Posterior cingulate gyrus (tissue), 11 donors: ENCODE measurements around the gene SCAMP1.
"Not testable (repeated sequence)": the region's sequence is repeated elsewhere in the genome, so short reads cannot be mapped to it uniquely, and the experiment has no call there.

Experiments used
- DNase-seq, 10 donors: peaks; one replicate each; pipeline versions ENCODE4 v3.0.0 to v3.0.0-alpha.2; 2020 to 2021; ENCODE audit warnings: mixed read lengths in 3 of 10
- intact Hi-C: fragments of 100-400 bp; cut with DNase I; formaldehyde crosslinking; loops from one replicate; pipeline ENCODE4 v1.15.1; 2023

Gene SCAMP1, protein sequence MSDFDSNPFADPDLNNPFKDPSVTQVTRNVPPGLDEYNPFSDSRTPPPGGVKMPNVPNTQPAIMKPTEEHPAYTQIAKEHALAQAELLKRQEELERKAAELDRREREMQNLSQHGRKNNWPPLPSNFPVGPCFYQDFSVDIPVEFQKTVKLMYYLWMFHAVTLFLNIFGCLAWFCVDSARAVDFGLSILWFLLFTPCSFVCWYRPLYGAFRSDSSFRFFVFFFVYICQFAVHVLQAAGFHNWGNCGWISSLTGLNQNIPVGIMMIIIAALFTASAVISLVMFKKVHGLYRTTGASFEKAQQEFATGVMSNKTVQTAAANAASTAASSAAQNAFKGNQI

DNA sequence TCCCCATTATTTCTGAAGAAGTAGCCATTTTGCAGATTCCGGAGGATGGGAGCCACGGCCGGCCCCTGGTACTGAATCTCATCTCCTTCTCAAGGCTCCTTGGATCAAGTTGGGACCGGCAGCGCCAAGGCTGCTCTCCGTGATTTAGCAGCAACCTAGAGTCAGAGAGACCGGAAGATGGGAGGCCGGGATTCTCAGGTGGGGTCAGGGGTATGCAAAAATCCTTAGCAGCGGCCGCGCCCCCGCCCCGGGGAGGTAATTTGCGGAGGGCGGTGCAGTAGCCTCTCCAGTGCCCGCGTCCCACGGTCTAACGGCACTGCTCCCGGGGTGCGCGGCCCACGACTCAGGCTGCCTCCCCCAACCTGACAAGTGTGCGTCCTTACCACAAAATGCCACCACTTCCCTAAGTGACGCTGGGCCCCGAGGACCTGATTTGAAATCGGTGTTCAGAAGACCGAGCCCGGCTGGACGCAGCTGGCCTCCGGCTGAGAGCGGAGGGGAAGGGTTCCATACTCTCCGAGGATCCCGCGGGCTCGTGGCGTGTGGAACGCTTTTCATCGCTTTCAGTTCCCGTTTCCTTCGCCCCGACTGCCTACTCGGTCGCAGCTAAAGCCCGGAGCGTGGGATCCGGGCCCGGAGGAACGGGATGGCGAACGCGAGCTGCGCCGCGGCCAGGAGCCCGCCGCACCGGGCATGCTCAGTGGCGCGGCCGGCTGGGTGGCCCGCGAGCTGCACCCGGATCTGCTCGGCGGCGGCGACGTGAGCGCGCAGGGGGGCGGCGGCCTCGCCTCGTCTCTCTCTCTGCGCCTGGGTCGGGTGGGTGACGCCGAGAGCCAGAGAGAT, at the start of gene SCAMP1:
Gene SCAMP1, plus strand, starts transcription at position 787 of the 843 bp plus-strand sequence. Its CDS starts 55 bp downstream, at position 842.
- intact Hi-C loops = loop anchor here (1.0 to 10.0 kb wide), 2 partner anchors 66 to 145 kb away; partner anchors contain the start of gene AP3B1
- peak; percentile 82 to 98 (median 90) for DNase-seq

DNA sequence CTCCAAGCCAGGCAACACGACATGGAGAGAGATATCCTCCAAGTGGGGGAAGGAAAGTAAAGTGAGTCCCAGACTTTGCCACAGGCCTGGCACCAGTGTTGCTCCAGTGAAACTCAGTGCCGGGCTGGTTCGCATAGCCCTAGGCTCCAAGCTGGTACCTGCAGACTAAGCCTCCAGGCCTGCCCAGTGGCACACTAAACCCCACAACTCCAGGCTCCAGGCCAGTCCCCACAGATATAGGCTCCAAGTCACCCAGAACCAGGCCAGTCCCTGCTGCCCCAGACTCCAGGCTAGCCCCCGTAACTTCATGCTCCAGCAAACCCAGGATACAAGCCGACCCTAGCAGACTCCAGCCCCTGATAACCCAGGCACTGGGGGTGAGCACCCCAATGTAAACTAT, 42.9 kb upstream of the SCAMP1 start:
- intact Hi-C loops = no loop called here
- DNase-seq = peak in 1 of 10 donors; percentile 68

DNA sequence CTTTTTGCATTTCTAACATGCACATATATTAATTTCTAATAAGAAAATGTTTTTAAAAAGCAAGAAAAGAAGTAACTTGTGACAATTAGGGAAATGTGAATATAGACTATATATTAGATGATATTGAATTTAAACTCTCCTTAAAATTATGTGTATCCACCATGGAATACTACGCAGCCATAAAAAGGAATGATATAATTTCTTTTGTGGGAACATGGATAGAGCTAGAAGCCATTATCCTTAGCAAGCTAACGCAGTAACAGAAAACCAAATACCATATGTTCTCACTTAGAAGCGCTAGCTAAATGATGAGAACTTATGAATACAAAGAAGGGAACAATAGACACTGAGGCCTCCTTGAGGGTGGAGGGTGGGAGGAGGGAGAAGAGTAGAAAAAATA, 42.1 kb upstream of the SCAMP1 start:
- intact Hi-C loops = no loop called here

DNA sequence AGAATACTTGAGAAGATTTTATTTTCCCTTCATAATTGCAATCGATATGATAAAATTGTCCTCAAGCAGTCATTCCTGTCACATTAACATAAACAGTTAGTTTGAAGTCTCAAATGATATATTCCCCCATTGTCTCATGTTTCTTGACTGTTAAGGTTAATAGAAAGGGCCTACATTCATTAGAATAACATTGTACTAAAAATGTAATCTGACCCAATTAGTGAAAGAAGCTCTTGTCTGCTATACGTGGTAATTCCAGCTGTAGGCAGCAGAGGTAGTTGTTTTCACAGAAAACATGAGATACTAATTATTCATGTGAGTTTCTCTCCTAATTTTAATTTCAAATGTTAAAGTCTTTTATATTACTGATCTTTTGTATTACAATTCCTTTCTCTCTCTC, 40.0 kb upstream of the SCAMP1 start:
- no peak for DNase-seq
- intact Hi-C loops = no loop called here

More for the DNA sequence above, 42.1 kb upstream of the SCAMP1 start:
- DNase-seq = no peak

DNA sequence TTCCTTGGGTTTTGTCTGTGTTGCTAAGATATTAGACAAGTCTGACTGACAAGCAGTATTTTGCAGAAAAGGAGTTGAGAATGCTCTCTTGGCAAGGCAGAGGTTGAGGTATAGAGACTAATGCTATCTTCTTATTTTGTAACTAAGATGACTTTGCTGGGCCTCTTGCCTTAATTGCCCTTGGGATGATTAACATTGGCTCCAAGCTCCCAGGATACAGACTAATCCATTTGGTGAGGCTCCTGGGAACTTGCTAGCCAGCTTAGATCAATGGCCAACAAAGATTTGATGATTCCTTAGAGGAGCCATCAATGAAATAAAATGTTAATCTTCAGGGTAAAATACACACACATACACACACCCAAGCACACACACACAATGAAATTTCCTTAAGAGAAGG, 37.2 kb upstream of the SCAMP1 start:
- intact Hi-C loops = no loop called here
- no peak for DNase-seq

DNA sequence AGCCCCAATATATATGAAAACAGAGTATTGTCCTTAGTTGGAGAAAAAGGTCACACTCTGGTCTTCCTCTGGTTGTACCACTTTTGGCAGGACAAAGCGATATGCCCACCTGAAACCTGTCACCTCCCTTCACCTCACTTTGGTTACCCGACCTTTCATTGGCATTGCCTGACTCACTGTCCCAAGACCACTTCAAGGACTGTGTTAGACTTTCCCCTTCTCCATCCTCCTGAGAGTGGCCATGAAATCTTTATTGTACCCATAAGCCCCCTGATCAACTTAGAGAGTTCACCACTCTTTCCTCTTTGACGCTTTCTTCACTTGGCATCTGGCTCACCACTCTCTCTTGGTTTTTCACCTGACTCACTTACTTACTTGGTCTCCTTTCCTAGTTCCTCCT, 33.5 kb upstream of the SCAMP1 start:
- no peak for DNase-seq
- intact Hi-C loops = no loop called here

DNA sequence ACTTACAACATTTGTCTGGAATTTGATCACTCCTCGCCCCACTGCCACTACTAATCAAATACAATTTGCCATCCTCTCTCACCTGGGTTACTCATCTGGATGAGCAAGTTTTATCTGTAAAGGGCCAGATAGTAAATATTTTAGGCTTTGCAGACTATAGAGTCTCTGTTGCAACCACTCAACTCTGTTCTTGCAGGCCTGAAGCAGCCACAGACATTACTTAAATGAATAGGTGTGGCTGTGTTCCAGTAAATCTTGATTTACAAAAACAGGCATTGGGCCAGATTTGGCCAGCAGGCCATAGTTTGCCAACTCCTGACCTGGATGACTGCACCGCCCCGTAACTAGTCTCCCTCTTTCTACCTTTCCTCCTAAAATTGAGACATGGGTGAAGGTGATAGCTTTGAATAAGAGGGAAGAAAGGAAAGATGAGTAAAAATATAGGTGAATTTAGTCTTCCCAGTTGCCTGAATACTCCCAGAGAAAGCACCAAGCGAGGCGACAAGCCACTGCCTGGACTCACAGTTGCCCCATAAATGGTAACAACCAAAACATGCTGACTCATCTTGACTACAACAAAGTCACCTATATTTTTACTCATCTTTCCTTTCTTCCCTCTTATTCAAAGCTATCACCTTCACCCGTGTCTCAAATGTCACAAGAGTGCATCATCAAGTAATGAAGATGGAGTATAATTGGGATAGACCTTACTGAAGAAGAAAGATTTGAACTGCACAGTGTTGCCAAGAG, 32.5 kb upstream of the SCAMP1 start:
- intact Hi-C loops = no loop called here

DNA sequence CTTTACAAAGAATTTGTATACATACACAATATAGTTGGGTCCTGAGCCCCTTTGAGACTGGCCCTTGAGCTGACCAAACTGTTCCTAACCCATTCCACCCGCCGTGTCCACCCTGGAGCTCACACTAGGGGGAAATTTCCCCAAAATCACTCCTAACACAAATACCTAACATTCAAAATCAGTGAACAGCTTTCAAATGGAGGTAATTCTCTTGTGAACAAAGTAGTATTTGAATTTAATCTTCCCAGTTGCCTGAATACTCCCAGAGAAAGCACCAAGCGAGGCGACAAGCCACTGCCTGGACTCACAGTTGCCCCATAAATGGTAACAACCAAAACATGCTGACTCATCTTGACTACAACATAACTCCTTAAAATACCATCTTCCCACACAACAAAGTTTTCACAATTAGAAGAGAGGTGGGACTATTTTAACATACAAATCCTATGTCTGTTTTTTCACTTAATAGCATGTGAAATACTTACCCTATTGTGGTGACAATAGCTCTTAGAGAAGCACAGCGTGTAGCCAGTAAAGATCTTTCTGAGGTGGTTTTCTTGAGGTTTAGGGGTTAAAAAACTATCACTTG, 31.7 kb upstream of the SCAMP1 start:
- no peak for DNase-seq
- intact Hi-C loops = no loop called here

More for the DNA sequence above, 32.5 kb upstream of the SCAMP1 start:
- no peak for DNase-seq

DNA sequence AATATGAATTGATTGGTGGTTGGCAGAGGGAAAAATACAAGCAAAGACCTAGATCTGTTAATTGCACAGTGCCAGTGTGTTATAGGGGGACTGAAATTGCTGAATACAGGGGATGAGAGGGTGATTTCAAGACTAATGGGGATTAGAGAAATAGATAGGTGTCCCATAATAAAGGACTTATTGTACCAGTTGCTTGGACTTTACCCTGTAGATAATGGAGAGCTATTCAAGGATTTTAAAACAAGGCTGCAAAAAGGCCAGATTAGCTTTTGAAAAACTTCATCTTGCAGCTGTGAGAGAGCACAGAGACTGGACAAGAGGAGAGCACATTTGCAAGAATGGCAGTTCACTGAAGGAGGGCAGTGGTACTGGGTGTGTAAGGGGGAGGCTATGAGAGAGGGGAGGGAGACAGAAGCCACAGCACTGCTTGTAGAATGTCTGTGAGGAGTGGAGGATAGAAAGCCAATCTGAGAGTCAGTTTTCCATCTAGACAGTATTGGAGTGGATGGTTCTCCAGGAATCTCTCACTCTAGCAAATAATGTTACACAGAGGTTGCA, 28.8 kb upstream of the SCAMP1 start:
- DNase-seq = no peak

DNA sequence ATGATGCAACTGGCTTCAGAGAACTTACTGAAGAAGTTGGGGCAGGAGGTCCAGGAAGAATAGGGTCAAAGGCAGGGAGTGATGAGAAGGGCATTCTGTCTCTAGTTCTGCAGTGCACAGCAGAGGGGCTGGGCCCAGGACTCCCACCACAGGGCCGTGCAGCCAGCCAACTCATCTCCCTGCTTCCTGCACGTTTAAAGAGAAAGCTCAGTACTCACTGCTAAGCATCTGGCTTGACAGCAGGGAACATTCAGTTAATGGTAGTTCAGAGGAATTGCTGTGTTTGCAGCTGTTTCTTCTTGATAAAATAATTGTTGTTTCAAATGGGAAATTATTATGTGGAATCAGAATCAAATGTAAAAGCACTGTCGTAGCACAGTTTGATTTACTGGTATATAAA, 25.6 kb upstream of the SCAMP1 start:
- intact Hi-C loops = no loop called here

More for the DNA sequence above, 28.8 kb upstream of the SCAMP1 start:
- intact Hi-C loops = no loop called here

DNA sequence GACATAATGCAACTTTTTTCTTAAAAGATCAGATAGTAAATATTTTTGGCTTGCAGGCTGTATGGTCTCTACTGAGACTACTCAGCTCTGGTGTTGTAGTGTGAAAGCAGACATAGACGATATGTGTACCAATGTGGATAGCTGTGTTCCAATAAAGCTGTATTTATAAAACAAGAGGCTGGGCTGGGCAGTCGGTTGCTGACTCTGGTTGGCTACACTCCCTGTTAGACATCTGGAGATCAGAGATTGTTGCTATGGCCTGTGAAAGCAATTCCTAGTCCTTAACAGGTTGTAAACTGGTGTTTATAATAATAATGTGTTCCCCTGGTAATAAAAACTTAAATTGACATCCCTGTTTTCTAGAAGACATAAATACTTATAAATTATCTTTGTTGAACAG, 24.4 kb upstream of the SCAMP1 start:
- intact Hi-C loops = no loop called here

More for the DNA sequence above, 25.6 kb upstream of the SCAMP1 start:
- DNase-seq = no peak

DNA sequence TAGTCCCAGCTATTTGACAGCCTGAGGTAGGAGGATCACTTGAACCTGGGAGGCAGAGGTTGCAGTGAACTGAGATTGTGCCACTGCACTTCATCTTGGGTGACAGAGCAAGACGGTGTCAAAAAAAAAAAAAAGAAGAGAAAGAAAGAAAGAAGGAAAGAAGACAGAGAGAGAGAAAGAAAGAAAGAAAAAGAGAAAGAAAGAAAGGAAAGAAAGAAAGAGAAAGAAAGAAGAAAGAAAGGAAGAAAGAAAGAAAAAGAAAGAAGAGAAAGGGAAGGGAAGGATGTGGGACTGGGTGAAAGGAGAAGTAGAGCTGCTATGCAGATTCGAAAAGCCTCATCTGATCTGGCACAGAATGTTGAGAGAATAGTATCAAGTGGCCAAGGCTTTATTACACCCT, 23.7 kb upstream of the SCAMP1 start:
- intact Hi-C loops = no loop called here
- DNase-seq = no peak

More for the DNA sequence above, 24.4 kb upstream of the SCAMP1 start:
- DNase-seq = no peak

DNA sequence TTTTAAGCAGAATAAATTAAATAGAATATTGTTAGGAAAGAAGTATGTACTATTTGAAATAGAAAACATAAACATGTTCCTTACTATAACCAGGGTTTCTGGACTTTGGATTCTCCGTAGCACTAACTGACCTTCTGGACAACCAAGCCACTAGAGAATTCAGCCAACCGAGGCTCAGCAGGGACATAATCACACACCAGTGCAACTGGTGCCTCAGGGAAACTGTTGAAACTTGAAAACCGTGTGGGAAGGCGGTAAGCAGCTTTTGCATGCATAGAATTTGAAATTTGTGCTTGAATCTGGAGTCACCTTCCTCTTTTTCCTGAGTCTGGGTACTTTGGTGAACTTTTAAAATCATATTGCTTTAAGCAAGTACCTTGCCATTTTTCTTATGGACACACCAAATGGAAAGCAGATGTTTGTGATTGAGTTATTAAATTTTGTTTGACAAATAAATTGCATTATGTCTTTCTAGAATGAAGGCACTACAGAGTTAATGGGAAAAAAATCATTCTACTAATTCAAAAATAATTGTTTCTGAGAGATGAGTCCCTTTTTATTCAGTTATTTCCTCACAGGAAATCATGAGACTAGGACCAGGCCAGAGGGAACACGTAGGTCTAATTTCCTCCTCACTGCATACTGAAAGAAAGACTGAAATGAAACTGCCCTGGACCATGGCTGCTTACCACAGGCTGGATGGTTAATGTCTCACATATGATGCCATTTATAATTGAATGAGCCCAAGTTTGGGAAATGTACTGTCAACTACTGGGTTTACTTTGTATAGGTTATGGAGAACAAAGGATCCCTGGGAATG, 20.6 kb upstream of the SCAMP1 start:
- DNase-seq = no peak
- intact Hi-C loops = no loop called here

DNA sequence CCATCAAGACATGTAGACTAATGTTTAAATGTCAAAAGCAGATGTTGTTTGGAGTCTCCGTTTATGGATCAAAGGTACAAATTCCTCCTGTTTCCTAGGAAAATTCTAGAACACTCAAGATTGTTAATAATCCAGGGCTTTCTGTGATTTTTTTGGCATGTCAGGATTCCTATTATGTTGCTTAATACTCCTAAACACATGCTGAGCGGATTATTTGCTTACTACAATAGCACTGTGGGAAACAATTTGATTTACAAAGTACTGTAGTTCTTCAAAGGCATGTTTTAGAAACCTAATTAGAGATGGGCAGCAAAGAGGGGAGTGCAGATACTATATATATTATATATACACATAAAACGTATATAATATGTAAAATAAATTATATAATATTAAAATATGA, 19.0 kb upstream of the SCAMP1 start:
- DNase-seq = no peak
- intact Hi-C loops = no loop called here

DNA sequence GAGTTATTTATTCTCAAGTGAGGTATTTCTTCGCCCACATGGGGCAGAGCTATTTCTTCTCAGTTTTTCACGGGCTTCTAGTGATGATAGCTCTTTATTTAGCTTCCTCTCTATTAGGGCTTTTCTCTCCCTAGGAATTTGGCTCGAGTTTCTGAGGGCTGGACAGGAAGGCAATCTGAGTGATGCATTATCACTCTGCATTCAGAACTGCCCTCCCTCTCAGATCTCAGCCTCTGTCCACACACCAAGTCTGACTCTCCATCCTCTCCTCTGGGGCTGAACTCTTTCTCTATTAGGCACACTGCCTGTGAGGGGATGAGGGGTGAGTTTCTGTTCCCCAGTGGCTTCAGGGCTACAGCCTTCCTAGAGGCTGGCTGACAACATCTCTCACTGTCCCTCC, 14.9 kb upstream of the SCAMP1 start:
- intact Hi-C loops = no loop called here
- DNase-seq = no peak

DNA sequence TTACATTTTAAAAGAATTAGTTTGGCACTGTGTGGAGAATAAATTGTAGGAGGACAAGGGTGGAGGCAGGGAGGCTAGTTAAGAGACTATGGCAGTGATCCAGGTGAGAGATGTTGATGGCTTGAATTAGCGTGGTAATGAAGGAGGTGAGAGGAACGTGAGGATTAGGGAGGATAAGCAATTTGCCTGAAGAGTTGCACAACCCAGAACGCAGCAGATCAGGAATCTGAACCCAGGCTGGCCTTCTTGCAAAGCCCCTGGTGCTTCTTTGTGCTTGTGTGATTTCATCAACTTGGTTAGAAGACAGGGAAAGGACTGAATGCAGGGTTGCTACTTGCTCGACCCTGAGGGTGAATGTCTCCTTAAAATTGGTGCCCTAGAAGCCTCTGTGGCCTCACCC, 6.9 kb upstream of the SCAMP1 start:
- intact Hi-C loops = no loop called here
- DNase-seq = no peak

DNA sequence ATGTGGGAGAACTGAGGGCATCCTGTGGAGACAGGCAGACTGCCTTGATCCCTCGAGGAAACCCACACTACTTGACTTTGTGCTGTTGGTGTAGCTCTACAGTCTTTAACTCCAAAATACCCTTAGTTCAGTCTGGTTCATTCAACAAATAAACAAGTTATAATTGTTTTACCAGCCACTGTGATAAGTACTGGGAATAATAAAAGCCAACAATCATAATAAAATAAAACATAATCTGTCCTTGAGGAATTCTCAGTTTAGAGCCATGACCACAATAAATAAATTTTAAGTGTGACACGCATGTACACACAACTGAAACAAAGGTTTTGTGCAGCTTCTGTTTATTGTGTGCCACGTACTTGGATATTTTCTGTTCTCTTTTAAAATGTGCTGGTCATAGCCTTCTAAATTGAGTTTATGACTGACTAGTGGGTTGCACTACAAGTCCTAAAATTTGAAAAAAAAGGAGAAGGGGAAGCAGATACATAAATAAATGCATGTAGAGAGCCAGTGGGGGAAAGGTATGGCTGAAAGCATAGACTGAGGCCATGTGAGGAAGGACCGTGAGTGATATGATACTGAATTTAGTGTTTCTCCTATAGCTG, 6.2 kb upstream of the SCAMP1 start:
- intact Hi-C loops = no loop called here

DNA sequence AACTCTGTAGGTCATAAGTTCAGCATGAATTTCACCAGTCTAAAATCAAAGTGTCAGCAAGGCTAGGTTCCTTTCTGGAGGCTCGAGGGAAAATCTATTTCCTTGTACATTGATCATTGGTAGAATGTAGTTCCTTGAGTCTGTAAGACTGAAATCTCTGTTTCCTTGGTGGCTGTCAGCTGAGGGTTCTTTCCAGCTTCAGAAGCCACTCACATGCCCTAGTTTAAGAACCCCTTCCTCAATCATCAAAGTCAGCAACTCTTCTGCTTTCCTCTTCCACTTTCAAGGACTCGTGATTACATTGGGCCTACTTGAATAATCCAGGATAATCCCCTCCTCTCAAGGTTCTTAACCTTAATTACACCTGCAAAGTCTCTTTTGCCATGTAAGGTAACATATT, 4.9 kb upstream of the SCAMP1 start:
- intact Hi-C loops = no loop called here
- no peak for DNase-seq

More for the DNA sequence above, 6.2 kb upstream of the SCAMP1 start:
- DNase-seq = no peak

DNA sequence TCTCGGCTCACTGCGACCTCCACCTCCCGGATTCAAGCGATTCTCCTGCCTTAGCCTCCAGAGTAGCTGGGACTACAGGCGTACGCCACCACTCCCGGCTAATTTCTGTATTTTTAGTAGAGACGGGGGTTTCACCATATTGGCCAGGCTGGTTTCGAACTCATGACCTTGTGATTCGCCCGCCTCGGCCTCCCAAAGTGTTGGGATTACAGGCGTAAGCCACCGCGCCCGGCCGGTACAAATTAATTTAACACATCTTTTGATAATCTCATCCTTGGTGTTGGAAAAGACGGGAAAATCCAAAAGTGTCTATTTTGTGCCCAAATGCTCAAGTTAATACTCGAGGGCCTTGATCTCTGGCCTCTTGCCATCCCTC, 974 bp upstream of the SCAMP1 start:
- intact Hi-C loops = not testable (repeated sequence)
- DNase-seq = peak in 2 of 10 donors; percentile 80 to 81
